H9 (cell line): ENCODE measurements around the gene CDC14A. TPM values are rescaled to one million over a fixed set of nuclear protein-coding genes. Genes with fewer than 3 reads are reported as not detected.

ENCODE experiments used
- DNase-seq: peaks from one replicate; pipeline ENCODE4 v3.0.0-alpha.2; 2017
- H2AFZ ChIP-seq: one replicate; pipeline ENCODE4 v1.6.1; 2013; ENCODE audit warnings: mild to moderate bottlenecking, low read length, control low read depth, moderate library complexity
- H2AK5ac ChIP-seq: 2 replicates; pipeline ENCODE4 v1.6.1; 2013; ENCODE audit warnings: low read length, control low read depth, mixed read lengths; ENCODE audit not compliant: insufficient read length
- H2BK120ac ChIP-seq: one replicate; pipeline ENCODE4 v1.6.1; 2013; ENCODE audit warnings: low read depth, mild to moderate bottlenecking, low read length, control low read depth, inconsistent platforms; ENCODE audit not compliant: poor library complexity, severe bottlenecking
- H2BK12ac ChIP-seq: 2 replicates; pipeline ENCODE4 v1.6.1; 2013; ENCODE audit warnings: low read length, control low read depth, mixed read lengths, low read depth; ENCODE audit not compliant: insufficient read length
- H2BK15ac ChIP-seq: 2 replicates; pipeline ENCODE4 v1.6.1; 2013; ENCODE audit warnings: low read depth, low read length, control low read depth
- H2BK20ac ChIP-seq: one replicate; pipeline ENCODE4 v1.6.1; 2013; ENCODE audit warnings: low read depth, mild to moderate bottlenecking, low read length, control low read depth, inconsistent platforms; ENCODE audit not compliant: poor library complexity, severe bottlenecking
- H2BK5ac ChIP-seq: 2 replicates; pipeline ENCODE4 v1.6.1; 2013; ENCODE audit warnings: low read length, control low read depth, mixed read lengths; ENCODE audit not compliant: insufficient read length
- H3K14ac ChIP-seq: 2 replicates; pipeline ENCODE4 v1.6.1; 2013; ENCODE audit warnings: low read length, control low read depth; ENCODE audit not compliant: insufficient read depth
- H3K18ac ChIP-seq: 2 replicates; pipeline ENCODE4 v1.6.1; 2013; ENCODE audit warnings: low read depth, mild to moderate bottlenecking, mixed read lengths, low read length, control low read depth; ENCODE audit not compliant: insufficient read length
- H3K23ac ChIP-seq: 2 replicates; pipeline ENCODE4 v1.6.1; 2013; ENCODE audit warnings: low read length, control low read depth, mixed read lengths, low read depth; ENCODE audit not compliant: insufficient read length
- H3K23me2 ChIP-seq: 2 replicates; pipeline ENCODE4 v1.6.1; 2013; ENCODE audit warnings: low read depth, mild to moderate bottlenecking, mixed read lengths, low read length, control low read depth; ENCODE audit not compliant: insufficient read length, poor library complexity, severe bottlenecking
- H3K27ac ChIP-seq: 2 replicates; pipeline ENCODE4 v1.5.1; 2013; ENCODE audit warnings: low read length, control low read depth, mixed read lengths, low read depth; ENCODE audit not compliant: insufficient read length
- H3K27me3 ChIP-seq: 2 replicates; pipeline ENCODE4 v1.6.1; 2013; ENCODE audit warnings: low read length, control low read depth, inconsistent platforms; ENCODE audit not compliant: insufficient read depth
- H3K4ac ChIP-seq: 2 replicates; pipeline ENCODE4 v1.6.1; 2013; ENCODE audit warnings: low read depth, mild to moderate bottlenecking, control low read depth, inconsistent platforms, low read length, moderate library complexity
- H3K4me1 ChIP-seq: 2 replicates; pipeline ENCODE4 v1.6.1; 2013; ENCODE audit warnings: low read length, control low read depth, inconsistent platforms; ENCODE audit not compliant: insufficient read depth
- H3K4me2 ChIP-seq: 2 replicates; pipeline ENCODE4 v1.6.1; 2013; ENCODE audit warnings: low read length, control low read depth, mixed read lengths; ENCODE audit not compliant: insufficient read length, insufficient read depth
- H3K56ac ChIP-seq: 2 replicates; pipeline ENCODE4 v1.6.1; 2013; ENCODE audit warnings: low read depth, mild to moderate bottlenecking, mixed read lengths, low read length, control low read depth; ENCODE audit not compliant: insufficient read length
- H3K79me1 ChIP-seq: 2 replicates; pipeline ENCODE4 v1.6.1; 2013; ENCODE audit warnings: low read depth, mild to moderate bottlenecking, moderate library complexity, low read length, control low read depth, inconsistent platforms; ENCODE audit not compliant: insufficient read depth, poor library complexity, severe bottlenecking
- H3K79me2 ChIP-seq: 2 replicates; pipeline ENCODE4 v1.6.1; 2013; ENCODE audit warnings: low read length, control low read depth, inconsistent platforms; ENCODE audit not compliant: insufficient read depth
- H3K9ac ChIP-seq: 2 replicates; pipeline ENCODE4 v1.6.1; 2013; ENCODE audit warnings: low read length, control low read depth, mixed read lengths; ENCODE audit not compliant: insufficient read length; ENCODE audit errors: extremely low read depth
- H3K9me3 ChIP-seq: one replicate; pipeline ENCODE4 v1.6.1; 2013; ENCODE audit warnings: low read depth, low read length, inconsistent platforms; ENCODE audit not compliant: control insufficient read depth
- H3T11ph ChIP-seq: one replicate; pipeline ENCODE4 v1.6.1; 2013; ENCODE audit warnings: mild to moderate bottlenecking, low read length, control low read depth, inconsistent platforms
- H4K20me1 ChIP-seq: one replicate; pipeline ENCODE4 v1.6.1; 2013; ENCODE audit not compliant: control insufficient read depth, insufficient read length, insufficient read depth
- H4K5ac ChIP-seq: 2 replicates; pipeline ENCODE4 v1.6.1; 2013; ENCODE audit warnings: low read depth, mild to moderate bottlenecking, mixed read lengths, low read length, control low read depth; ENCODE audit not compliant: insufficient read length
- H4K8ac ChIP-seq: replicated peaks from 2 replicates; pipeline ENCODE4 v1.6.1; 2013; ENCODE audit warnings: low read length, control low read depth, mixed read lengths, low read depth; ENCODE audit not compliant: insufficient read length
- H4K91ac ChIP-seq: 2 replicates; pipeline ENCODE4 v1.6.1; 2013; ENCODE audit warnings: low read depth, mild to moderate bottlenecking, moderate library complexity, mixed read lengths, low read length, control low read depth; ENCODE audit not compliant: insufficient read length
- H3K27ac Mint-ChIP-seq, 3 experiments: 2 replicates in 2 of 3; 3 replicates in 1 of 3; pipeline ENCODE4 v1.8.0; 2020 to 2021; ENCODE audit warnings: mixed read lengths in 3 of 3, mild to moderate bottlenecking in 1 of 3, moderate library complexity in 1 of 3
- H3K27me3 Mint-ChIP-seq: 2 replicates; pipeline ENCODE4 v1.8.0; 2021; ENCODE audit warnings: low read depth, mild to moderate bottlenecking, moderate library complexity, mixed read lengths
- H3K36me3 Mint-ChIP-seq, 3 experiments: 2 replicates in 2 of 3; 3 replicates in 1 of 3; pipeline ENCODE4 v1.8.0; 2020 to 2021; ENCODE audit warnings: low read depth in 3 of 3, mixed read lengths in 3 of 3; ENCODE audit not compliant: insufficient read depth in 1 of 3
- H3K4me1 Mint-ChIP-seq, 2 experiments: 2 replicates each; pipeline ENCODE4 v1.8.0; 2020; ENCODE audit warnings: mixed read lengths in 2 of 2
- H3K4me3 Mint-ChIP-seq, 2 experiments: 2 replicates in 1 of 2; 3 replicates in 1 of 2; pipeline ENCODE4 v1.8.0; 2020 to 2021; ENCODE audit warnings: mild to moderate bottlenecking in 2 of 2, mixed read lengths in 2 of 2, moderate library complexity in 1 of 2
- H3K9me3 Mint-ChIP-seq, 2 experiments: 2 replicates in 1 of 2; 3 replicates in 1 of 2; pipeline ENCODE4 v1.8.0; 2020; ENCODE audit warnings: mild to moderate bottlenecking in 2 of 2, mixed read lengths in 2 of 2, moderate library complexity in 1 of 2
- CTCF ChIP-seq: fragments of 200-600 bp; sonication (generic); conservative IDR thresholded peaks from 3 replicates; pipeline ENCODE4 v1.8.0; 2021; ENCODE audit warnings: antibody characterized with exemption, mild to moderate bottlenecking
- WGBS: extraction: QIAGEN DNeasy Blood & Tissue Kit; methylation state at CpG from one replicate; pipeline ENCODE4 v1.1.7; 2013; ENCODE audit warnings: missing lambda C conversion rate, low lambda C conversion rate, mixed read lengths; ENCODE audit not compliant: insufficient read length; ENCODE audit errors: extremely low coverage; 5-methylcytosine and 5-hydroxymethylcytosine counted together
- total RNA-seq: library from RNA; stranded (reverse); gene quantifications from 2 replicates; pipeline ENCODE4 v1.2.1, GENCODE V29; 2021

CDC14A gene
- total RNA-seq, 1 experiment from 2014 or later, result 8.9 TPM

- Histone ChIP-seq H3K79me1 (no peaks in the 10 kb centered on the region), H3K23ac (no peak overlapping the region), H4K91ac (no peak overlapping the region), H2BK15ac (no peak overlapping the region), H3K56ac (no peak overlapping the region), H2BK120ac (no peak overlapping the region), H3K4me2 (no peak overlapping the region), H2AFZ (no peak overlapping the region), H3K79me2 (no peaks in the 10 kb centered on the region), H3K4me1 (peaks cover 3% of the 10 kb centered on the region; the same call in 1 of the 2 replicates), H2AK5ac (no peak overlapping the region), H3K9me3 (no peaks in the 10 kb centered on the region), H3K27ac (no peak overlapping the region), H2BK12ac (no peak overlapping the region), H3K9ac (no peak overlapping the region), H4K8ac (no peak overlapping the region), H3K23me2 (no peaks in the 10 kb centered on the region), H2BK5ac (no peak overlapping the region), H3K27me3 (no peaks in the 10 kb centered on the region), H3K4ac (no peak overlapping the region), H3K18ac (no peak overlapping the region), H4K20me1 (no peaks in the 10 kb centered on the region), H4K5ac (no peak overlapping the region), H2BK20ac (no peak overlapping the region), H3T11ph (no peak overlapping the region), H3K14ac (no peak overlapping the region)
- TF ChIP-seq CTCF, result no peak
- no CpG with 5 or more reads among the region's 2 CpGs for WGBS
- Mint-ChIP-seq H3K9me3 (peaks cover 5 to 8% of the 10 kb centered on the region in 2 experiments; a peak in 3 of 5 replicates), H3K27ac (no peak overlapping the region), H3K4me3 (no peak overlapping the region), H3K36me3 (peaks cover 5 to 14% (median 8%) of the 10 kb centered on the region in 3 experiments; a peak in 6 of 7 replicates), H3K4me1 (peaks cover 23 to 25% of the 10 kb centered on the region in 2 experiments), H3K27me3 (no peaks in the 10 kb centered on the region)
- no peak for DNase-seq
Measured at GRCh38 chr1:100413035-100413434, 60.7 kb downstream of the CDC14A start.
